HG03108 (cell line): ENCODE measurements around the gene CKMT1A.
"Not testable (repeated sequence)": the region's sequence is repeated elsewhere in the genome, so short reads cannot be mapped to it uniquely, and the experiment has no call there.

Source experiments
- ATAC-seq: cut with Tn5 transposase; IDR thresholded peaks from one replicate; pipeline ENCODE4 v1.9.1; 2021; ENCODE audit warnings: moderate library complexity; ENCODE audit not compliant: unreplicated experiment

CKMT1A gene

DNA sequence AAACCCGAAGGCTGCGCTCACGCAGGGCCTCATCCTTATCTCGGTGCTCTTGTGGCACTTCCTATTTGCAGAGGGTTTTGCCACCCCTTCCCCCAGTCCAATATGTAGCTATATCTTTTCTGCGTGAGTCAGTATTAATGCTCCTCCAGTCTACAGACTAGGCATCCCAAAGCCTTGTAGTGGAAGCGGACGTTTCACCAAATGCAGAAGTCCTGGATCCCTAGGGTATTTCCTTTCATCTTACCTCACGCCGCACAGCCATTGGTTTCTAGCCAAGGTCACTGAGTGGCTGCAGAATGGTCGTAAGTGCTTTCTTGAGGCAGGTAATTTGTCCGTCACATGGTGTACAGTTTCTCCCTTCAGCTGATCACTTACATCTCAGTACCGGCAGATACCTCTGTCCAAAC lies 53.2 kb downstream of the CKMT1A start:
- ATAC-seq = not testable (repeated sequence)

DNA sequence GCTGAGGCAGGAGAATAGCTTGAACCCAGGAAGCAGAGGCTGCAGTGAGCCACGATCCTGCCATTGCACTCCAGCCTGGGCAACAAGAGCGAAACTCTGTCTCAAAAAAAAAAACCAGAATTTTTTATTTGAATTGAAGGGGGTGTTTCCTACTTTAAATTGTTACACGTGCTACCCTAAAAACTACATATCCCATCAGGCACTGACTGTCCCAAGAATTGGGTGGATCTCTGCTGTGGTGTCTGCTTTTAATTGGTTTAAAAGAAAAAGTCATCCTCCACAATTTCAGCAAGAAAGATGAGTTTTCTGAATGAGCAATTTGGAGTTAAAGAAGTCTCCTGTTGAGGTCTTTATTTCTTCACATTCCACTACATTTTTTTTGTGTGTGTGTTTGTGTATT lies 54.7 kb downstream of the CKMT1A start:
- ATAC-seq = no peak
